ENCODE results near the gene L3MBTL4. TPM values are rescaled to one million over a fixed set of nuclear protein-coding genes. Genes with fewer than 3 reads are reported as not detected.

Gene L3MBTL4
- total RNA-seq, 6 experiments from 2014 or later = 8.2 to 16.0 (median 11.3) TPM

DNA sequence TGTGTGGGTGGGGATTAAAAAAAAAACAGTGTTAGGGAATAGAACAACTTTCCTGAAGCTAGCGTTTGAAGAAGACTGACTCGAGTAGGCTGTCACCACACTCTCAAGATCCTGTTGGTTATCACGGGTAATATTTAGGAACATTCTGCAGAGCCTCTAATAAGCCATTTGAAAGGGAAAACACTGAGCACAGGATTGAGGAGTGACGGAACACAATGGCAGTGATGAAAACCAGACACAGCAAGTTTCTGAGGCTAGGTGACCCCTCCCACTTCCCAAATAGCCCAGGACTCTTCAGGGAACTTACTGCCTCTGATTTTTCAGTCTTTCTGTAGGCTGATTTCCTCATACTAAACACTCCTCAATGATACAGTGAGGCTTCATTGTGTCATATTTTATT lies 431.2 kb downstream of the L3MBTL4 start:
- no peaks in the 10 kb centered on the region for H3K36me3 ChIP-seq
- no peak for ATAC-seq
- no peak overlapping the region for H3K27ac ChIP-seq
- DNase-seq = no peak
- intact Hi-C loops (cut with DNase I) = no loop called here
- H3K27me3 ChIP-seq = no peaks in the 10 kb centered on the region
- H3K4me1 ChIP-seq = no peaks in the 10 kb centered on the region
- no peak overlapping the region for H3K4me3 ChIP-seq
- TF ChIP-seq, protein P1, sequence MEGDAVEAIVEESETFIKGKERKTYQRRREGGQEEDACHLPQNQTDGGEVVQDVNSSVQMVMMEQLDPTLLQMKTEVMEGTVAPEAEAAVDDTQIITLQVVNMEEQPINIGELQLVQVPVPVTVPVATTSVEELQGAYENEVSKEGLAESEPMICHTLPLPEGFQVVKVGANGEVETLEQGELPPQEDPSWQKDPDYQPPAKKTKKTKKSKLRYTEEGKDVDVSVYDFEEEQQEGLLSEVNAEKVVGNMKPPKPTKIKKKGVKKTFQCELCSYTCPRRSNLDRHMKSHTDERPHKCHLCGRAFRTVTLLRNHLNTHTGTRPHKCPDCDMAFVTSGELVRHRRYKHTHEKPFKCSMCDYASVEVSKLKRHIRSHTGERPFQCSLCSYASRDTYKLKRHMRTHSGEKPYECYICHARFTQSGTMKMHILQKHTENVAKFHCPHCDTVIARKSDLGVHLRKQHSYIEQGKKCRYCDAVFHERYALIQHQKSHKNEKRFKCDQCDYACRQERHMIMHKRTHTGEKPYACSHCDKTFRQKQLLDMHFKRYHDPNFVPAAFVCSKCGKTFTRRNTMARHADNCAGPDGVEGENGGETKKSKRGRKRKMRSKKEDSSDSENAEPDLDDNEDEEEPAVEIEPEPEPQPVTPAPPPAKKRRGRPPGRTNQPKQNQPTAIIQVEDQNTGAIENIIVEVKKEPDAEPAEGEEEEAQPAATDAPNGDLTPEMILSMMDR (IDR thresholded peaks at IDR 0.05) = no peak
- TF ChIP-seq POLR2A (IDR thresholded peaks at IDR 0.05) = no peak
- 69% methylated on average over 4 of the region's 4 CpGs for WGBS (ENCODE audit: insufficient coverage, low coverage, low lambda C conversion rate, missing lambda C conversion rate)
- H3K9me3 ChIP-seq = no peaks in the 10 kb centered on the region

DNA sequence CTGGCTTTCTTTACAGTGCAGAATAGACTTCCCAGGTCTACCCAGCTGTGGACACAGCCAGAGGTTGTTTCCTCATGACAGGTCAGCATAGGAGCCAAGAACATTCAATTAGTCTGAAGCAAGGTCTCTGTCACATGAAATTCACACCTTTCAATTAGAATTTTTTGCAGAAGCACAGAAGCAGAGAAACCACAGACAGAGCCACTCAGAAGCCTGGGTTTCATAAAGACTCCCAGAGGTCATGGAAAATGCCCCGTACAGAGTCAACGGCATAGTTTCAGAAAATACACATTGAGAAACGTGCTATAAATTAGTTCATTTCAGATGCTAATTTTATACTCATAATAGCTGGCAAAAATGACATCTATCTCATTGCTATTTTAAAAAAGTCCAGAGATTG lies 432.4 kb downstream of the L3MBTL4 start:
- intact Hi-C loops (cut with DNase I) = no loop called here
- Histone ChIP-seq H3K9me3 (no peaks in the 10 kb centered on the region), H3K4me1 (no peaks in the 10 kb centered on the region), H3K4me3 (no peak overlapping the region), H3K27me3 (no peaks in the 10 kb centered on the region), H3K27ac (no peak overlapping the region), H3K36me3 (no peaks in the 10 kb centered on the region)
- WGBS (ENCODE audit: insufficient coverage, low coverage, low lambda C conversion rate, missing lambda C conversion rate) = 97% methylated on average over 3 of the region's 3 CpGs
- DNase-seq (no peak), ATAC-seq (no peak)
- TF ChIP-seq, protein P1 (IDR thresholded peaks at IDR 0.05) = no peak
- no peak for TF ChIP-seq POLR2A (IDR thresholded peaks at IDR 0.05)

DNA sequence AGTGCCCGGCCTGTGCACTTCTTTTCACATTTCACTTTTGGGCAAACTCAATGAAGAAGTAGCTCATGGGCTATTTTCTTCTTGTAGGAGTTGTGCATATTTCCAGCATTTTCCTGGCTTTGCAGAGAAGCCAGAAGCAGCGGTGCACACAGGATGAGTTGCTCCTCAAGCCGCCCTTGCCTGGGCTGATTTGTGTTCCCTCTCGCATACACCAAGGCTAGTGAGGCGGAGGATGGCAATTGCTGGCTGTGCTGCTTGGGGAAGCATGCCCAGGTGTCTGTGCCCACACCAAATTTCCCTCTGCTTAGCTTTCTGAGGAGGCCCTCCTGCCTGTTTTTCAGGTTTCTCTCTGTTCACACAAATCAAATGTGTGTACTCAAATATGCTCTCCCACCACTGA lies 434.0 kb downstream of the L3MBTL4 start:
- DNase-seq = no peak
- Histone ChIP-seq H3K27ac (no peak overlapping the region), H3K4me3 (no peak overlapping the region), H3K9me3 (no peaks in the 10 kb centered on the region), H3K36me3 (no peaks in the 10 kb centered on the region), H3K27me3 (no peaks in the 10 kb centered on the region), H3K4me1 (no peaks in the 10 kb centered on the region)
- TF ChIP-seq POLR2A (IDR thresholded peaks at IDR 0.05) = no peak
- TF ChIP-seq, protein P1 (IDR thresholded peaks at IDR 0.05) = no peak
- ATAC-seq = no peak
- WGBS (ENCODE audit: insufficient coverage, low coverage, low lambda C conversion rate, missing lambda C conversion rate) = 78% methylated on average over 1 of the region's 5 CpGs
- intact Hi-C loops (cut with DNase I) = no loop called here

DNA sequence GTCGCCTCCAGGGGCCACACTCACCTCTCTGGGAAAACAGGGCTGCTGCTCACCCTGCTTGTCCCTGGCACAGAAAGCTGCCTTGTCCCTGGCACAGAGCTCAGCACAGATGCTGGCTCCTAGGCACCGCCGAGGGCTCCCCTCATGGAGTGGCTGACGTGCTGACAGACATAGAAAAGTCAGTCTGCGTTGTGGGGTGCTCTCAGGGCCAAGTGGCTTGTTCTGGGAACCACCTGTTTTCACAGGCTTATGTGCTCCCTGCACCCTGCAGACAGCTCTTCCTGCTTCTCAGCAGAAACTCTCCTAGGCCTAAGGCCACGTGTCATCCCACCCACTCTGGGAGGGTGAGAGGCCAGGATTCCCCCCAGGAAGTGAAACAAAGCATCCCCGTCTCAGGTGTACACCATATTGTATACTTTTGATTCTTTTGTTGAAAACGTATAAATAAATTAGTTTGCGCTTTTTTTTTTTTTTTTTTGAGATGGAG lies 434.7 kb downstream of the L3MBTL4 start:
- ATAC-seq = peak in 1 of 4 donors; percentile 7
- intact Hi-C loops (cut with DNase I) = no loop called here
- TF ChIP-seq, protein P1 (IDR thresholded peaks at IDR 0.05) = no peak
- TF ChIP-seq POLR2A (IDR thresholded peaks at IDR 0.05) = no peak
- Histone ChIP-seq H3K27me3 (no peaks in the 10 kb centered on the region), H3K4me1 (no peaks in the 10 kb centered on the region), H3K4me3 (no peak overlapping the region), H3K27ac (no peak overlapping the region), H3K36me3 (no peaks in the 10 kb centered on the region), H3K9me3 (no peaks in the 10 kb centered on the region)
- 66% methylated on average over 4 of the region's 9 CpGs for WGBS (ENCODE audit: insufficient coverage, low coverage, low lambda C conversion rate, missing lambda C conversion rate)
- DNase-seq = no peak
